ENCODE measurements around the gene TBCEL. TPM values are rescaled to one million over a fixed set of nuclear protein-coding genes. Genes with fewer than 3 reads are reported as not detected.
"Not testable (repeated sequence)": the region's sequence is repeated elsewhere in the genome, so short reads cannot be mapped to it uniquely, and the experiment has no call there.

TBCEL gene
- polyA plus RNA-seq, 2 donors = 2.0 to 2.2 TPM

GRCh38 chr11:121024989-121025388, 1.1 kb downstream of the TBCEL start:
- Histone ChIP-seq H3K4me3 (ENCODE audit: low read depth in 1 of 2, low read length in 2 of 2) (peak overlapping the region in 1 of 2 donors; percentile 80), H3K36me3 (ENCODE audit: control insufficient read depth in 2 of 2, insufficient read depth in 2 of 2, low read length in 1 of 2) (no peaks in the 10 kb centered on the region), H3K4me1 (ENCODE audit: control insufficient read depth in 2 of 2, insufficient read depth in 2 of 2, low read length in 1 of 2) (peaks cover 6 to 8% of the 10 kb centered on the region in 2 donors), H3K9me3 (ENCODE audit: control insufficient read depth in 2 of 2, insufficient read depth in 1 of 2, low read depth in 1 of 2, low read length in 1 of 2) (no peaks in the 10 kb centered on the region), H3K27me3 (ENCODE audit: control insufficient read depth in 1 of 2, insufficient read depth in 2 of 2, low read length in 2 of 2) (no peaks in the 10 kb centered on the region), H3K27ac (ENCODE audit: low read depth in 2 of 2, low read length in 1 of 2) (no peak overlapping the region)
- WGBS, 2 donors = 47 to 50% methylated on average over 3 of the region's 3 CpGs

- Histone ChIP-seq H3K36me3 (ENCODE audit: control insufficient read depth in 2 of 2, insufficient read depth in 2 of 2, low read length in 1 of 2) (no peaks in the 10 kb centered on the region), H3K27me3 (ENCODE audit: control insufficient read depth in 1 of 2, insufficient read depth in 2 of 2, low read length in 2 of 2) (no peaks in the 10 kb centered on the region), H3K4me1 (ENCODE audit: control insufficient read depth in 2 of 2, insufficient read depth in 2 of 2, low read length in 1 of 2) (peaks cover 5 to 6% of the 10 kb centered on the region in 2 donors), H3K4me3 (ENCODE audit: low read depth in 1 of 2, low read length in 2 of 2) (no peak overlapping the region), H3K9me3 (ENCODE audit: control insufficient read depth in 2 of 2, insufficient read depth in 1 of 2, low read depth in 1 of 2, low read length in 1 of 2) (no peaks in the 10 kb centered on the region), H3K27ac (ENCODE audit: low read depth in 2 of 2, low read length in 1 of 2) (no peak overlapping the region)
- WGBS, 2 donors = 28 to 31% methylated on average over 2 of the region's 2 CpGs
Measured at GRCh38 chr11:121029153-121029552, 5.3 kb downstream of the TBCEL start.

- H3K27ac ChIP-seq (ENCODE audit: low read depth in 2 of 2, low read length in 1 of 2) = no peak overlapping the region
- no peaks in the 10 kb centered on the region for H3K36me3 ChIP-seq (ENCODE audit: control insufficient read depth in 2 of 2, insufficient read depth in 2 of 2, low read length in 1 of 2)
- H3K9me3 ChIP-seq (ENCODE audit: control insufficient read depth in 2 of 2, insufficient read depth in 1 of 2, low read depth in 1 of 2, low read length in 1 of 2) = no peaks in the 10 kb centered on the region
- H3K4me1 ChIP-seq (ENCODE audit: control insufficient read depth in 2 of 2, insufficient read depth in 2 of 2, low read length in 1 of 2) = no peaks in the 10 kb centered on the region
- H3K27me3 ChIP-seq (ENCODE audit: control insufficient read depth in 1 of 2, insufficient read depth in 2 of 2, low read length in 2 of 2) = no peaks in the 10 kb centered on the region
- no peak overlapping the region for H3K4me3 ChIP-seq (ENCODE audit: low read depth in 1 of 2, low read length in 2 of 2)
- 58 to 61% methylated on average over 3 of the region's 3 CpGs for WGBS, 2 donors
Measured at GRCh38 chr11:121029813-121030445, 6.0 kb downstream of the TBCEL start.

- Histone ChIP-seq H3K9me3 (ENCODE audit: control insufficient read depth in 2 of 2, insufficient read depth in 1 of 2, low read depth in 1 of 2, low read length in 1 of 2) (no peaks in the 10 kb centered on the region), H3K27me3 (ENCODE audit: control insufficient read depth in 1 of 2, insufficient read depth in 2 of 2, low read length in 2 of 2) (no peaks in the 10 kb centered on the region), H3K4me1 (ENCODE audit: control insufficient read depth in 2 of 2, insufficient read depth in 2 of 2, low read length in 1 of 2) (no peaks in the 10 kb centered on the region), H3K4me3 (ENCODE audit: low read depth in 1 of 2, low read length in 2 of 2) (no peak overlapping the region), H3K27ac (ENCODE audit: low read depth in 2 of 2, low read length in 1 of 2) (no peak overlapping the region), H3K36me3 (ENCODE audit: control insufficient read depth in 2 of 2, insufficient read depth in 2 of 2, low read length in 1 of 2) (no peaks in the 10 kb centered on the region)
- 94 to 96% methylated on average over 2 of the region's 2 CpGs for WGBS, 2 donors
Measured at GRCh38 chr11:121031167-121031566, 7.3 kb downstream of the TBCEL start.

GRCh38 chr11:121031648-121032047, 7.7 kb downstream of the TBCEL start:
- not testable (repeated sequence) for H3K27me3 ChIP-seq (ENCODE audit: control insufficient read depth in 1 of 2, insufficient read depth in 2 of 2, low read length in 2 of 2); H3K36me3 ChIP-seq (ENCODE audit: control insufficient read depth in 2 of 2, insufficient read depth in 2 of 2, low read length in 1 of 2); H3K4me3 ChIP-seq (ENCODE audit: low read depth in 1 of 2, low read length in 2 of 2); H3K27ac ChIP-seq (ENCODE audit: low read depth in 2 of 2, low read length in 1 of 2); H3K9me3 ChIP-seq (ENCODE audit: control insufficient read depth in 2 of 2, insufficient read depth in 1 of 2, low read depth in 1 of 2, low read length in 1 of 2); H3K4me1 ChIP-seq (ENCODE audit: control insufficient read depth in 2 of 2, insufficient read depth in 2 of 2, low read length in 1 of 2)
- 98% methylated on average over 4 of the region's 4 CpGs for WGBS, 2 donors

- no peak overlapping the region for H3K4me3 ChIP-seq (ENCODE audit: low read depth in 1 of 2, low read length in 2 of 2)
- no peak overlapping the region for H3K27ac ChIP-seq (ENCODE audit: low read depth in 2 of 2, low read length in 1 of 2)
- WGBS, 2 donors = 90 to 91% methylated on average over 3 of the region's 3 CpGs
- H3K4me1 ChIP-seq (ENCODE audit: control insufficient read depth in 2 of 2, insufficient read depth in 2 of 2, low read length in 1 of 2) = no peaks in the 10 kb centered on the region
- no peaks in the 10 kb centered on the region for H3K27me3 ChIP-seq (ENCODE audit: control insufficient read depth in 1 of 2, insufficient read depth in 2 of 2, low read length in 2 of 2)
- no peaks in the 10 kb centered on the region for H3K36me3 ChIP-seq (ENCODE audit: control insufficient read depth in 2 of 2, insufficient read depth in 2 of 2, low read length in 1 of 2)
- H3K9me3 ChIP-seq (ENCODE audit: control insufficient read depth in 2 of 2, insufficient read depth in 1 of 2, low read depth in 1 of 2, low read length in 1 of 2) = no peaks in the 10 kb centered on the region
Measured at GRCh38 chr11:121032546-121032945, 8.6 kb downstream of the TBCEL start.

GRCh38 chr11:121033635-121034034, 9.7 kb downstream of the TBCEL start:
- Histone ChIP-seq H3K4me3 (ENCODE audit: low read depth in 1 of 2, low read length in 2 of 2) (no peak overlapping the region), H3K36me3 (ENCODE audit: control insufficient read depth in 2 of 2, insufficient read depth in 2 of 2, low read length in 1 of 2) (no peaks in the 10 kb centered on the region), H3K27me3 (ENCODE audit: control insufficient read depth in 1 of 2, insufficient read depth in 2 of 2, low read length in 2 of 2) (no peaks in the 10 kb centered on the region), H3K4me1 (ENCODE audit: control insufficient read depth in 2 of 2, insufficient read depth in 2 of 2, low read length in 1 of 2) (no peaks in the 10 kb centered on the region), H3K27ac (ENCODE audit: low read depth in 2 of 2, low read length in 1 of 2) (no peak overlapping the region), H3K9me3 (ENCODE audit: control insufficient read depth in 2 of 2, insufficient read depth in 1 of 2, low read depth in 1 of 2, low read length in 1 of 2) (no peaks in the 10 kb centered on the region)
- whole genome bisulfite sequencing, 2 donors = 89 to 91% methylated on average over 4 of the region's 4 CpGs

GRCh38 chr11:121035169-121035755, 11.4 kb downstream of the TBCEL start:
- no peaks in the 10 kb centered on the region for H3K9me3 ChIP-seq (ENCODE audit: control insufficient read depth in 2 of 2, insufficient read depth in 1 of 2, low read depth in 1 of 2, low read length in 1 of 2)
- no peak overlapping the region for H3K27ac ChIP-seq (ENCODE audit: low read depth in 2 of 2, low read length in 1 of 2)
- H3K4me1 ChIP-seq (ENCODE audit: control insufficient read depth in 2 of 2, insufficient read depth in 2 of 2, low read length in 1 of 2) = no peaks in the 10 kb centered on the region
- H3K36me3 ChIP-seq (ENCODE audit: control insufficient read depth in 2 of 2, insufficient read depth in 2 of 2, low read length in 1 of 2) = no peaks in the 10 kb centered on the region
- H3K4me3 ChIP-seq (ENCODE audit: low read depth in 1 of 2, low read length in 2 of 2) = no peak overlapping the region
- whole genome bisulfite sequencing, 2 donors = 66 to 67% methylated on average over 4 of the region's 4 CpGs
- H3K27me3 ChIP-seq (ENCODE audit: control insufficient read depth in 1 of 2, insufficient read depth in 2 of 2, low read length in 2 of 2) = no peaks in the 10 kb centered on the region

- Histone ChIP-seq H3K4me3 (ENCODE audit: low read depth in 1 of 2, low read length in 2 of 2) (no peak overlapping the region), H3K36me3 (ENCODE audit: control insufficient read depth in 2 of 2, insufficient read depth in 2 of 2, low read length in 1 of 2) (no peaks in the 10 kb centered on the region), H3K9me3 (ENCODE audit: control insufficient read depth in 2 of 2, insufficient read depth in 1 of 2, low read depth in 1 of 2, low read length in 1 of 2) (no peaks in the 10 kb centered on the region), H3K27ac (ENCODE audit: low read depth in 2 of 2, low read length in 1 of 2) (no peak overlapping the region), H3K4me1 (ENCODE audit: control insufficient read depth in 2 of 2, insufficient read depth in 2 of 2, low read length in 1 of 2) (no peaks in the 10 kb centered on the region), H3K27me3 (ENCODE audit: control insufficient read depth in 1 of 2, insufficient read depth in 2 of 2, low read length in 2 of 2) (no peaks in the 10 kb centered on the region)
- 63 to 73% methylated on average over 3 of the region's 3 CpGs for WGBS, 2 donors
Measured at GRCh38 chr11:121035780-121036179, 11.9 kb downstream of the TBCEL start.

- Histone ChIP-seq H3K4me1 (ENCODE audit: control insufficient read depth in 2 of 2, insufficient read depth in 2 of 2, low read length in 1 of 2) (no peaks in the 10 kb centered on the region), H3K27ac (ENCODE audit: low read depth in 2 of 2, low read length in 1 of 2) (no peak overlapping the region), H3K9me3 (ENCODE audit: control insufficient read depth in 2 of 2, insufficient read depth in 1 of 2, low read depth in 1 of 2, low read length in 1 of 2) (no peaks in the 10 kb centered on the region), H3K27me3 (ENCODE audit: control insufficient read depth in 1 of 2, insufficient read depth in 2 of 2, low read length in 2 of 2) (no peaks in the 10 kb centered on the region), H3K36me3 (ENCODE audit: control insufficient read depth in 2 of 2, insufficient read depth in 2 of 2, low read length in 1 of 2) (no peaks in the 10 kb centered on the region), H3K4me3 (ENCODE audit: low read depth in 1 of 2, low read length in 2 of 2) (no peak overlapping the region)
- WGBS, 2 donors = 73 to 80% methylated on average over 1 of the region's 1 CpG
Measured at GRCh38 chr11:121037016-121037415, 13.1 kb downstream of the TBCEL start.
